Stomach smooth muscle (tissue), 2 donors: Measurements from ENCODE around the gene ARHGAP40.
"Not testable (repeated sequence)": the region's sequence is repeated elsewhere in the genome, so short reads cannot be mapped to it uniquely, and the experiment has no call there.

ENCODE experiments used
- H3K27ac ChIP-seq: one replicate; pipeline ENCODE4 v1.7.0; 2013; ENCODE audit warnings: mild to moderate bottlenecking, low read length, inconsistent platforms
- H3K27me3 ChIP-seq, 2 donors: one replicate each; pipeline ENCODE4 v1.7.0; 2013; ENCODE audit warnings: low read length in 2 of 2; ENCODE audit not compliant: insufficient read depth in 2 of 2, control insufficient read depth in 1 of 2
- H3K36me3 ChIP-seq, 2 donors: one replicate each; pipeline ENCODE4 v1.7.0; 2013; ENCODE audit warnings: low read length in 2 of 2; ENCODE audit not compliant: control insufficient read depth in 2 of 2, insufficient read depth in 2 of 2
- H3K4me1 ChIP-seq: one replicate; pipeline ENCODE4 v1.7.0; 2013; ENCODE audit warnings: low read length; ENCODE audit not compliant: control insufficient read depth, insufficient read depth
- H3K4me3 ChIP-seq, 2 donors: one replicate each; pipeline ENCODE4 v1.7.0; 2013; ENCODE audit warnings: low read length in 2 of 2
- H3K9ac ChIP-seq, 2 donors: one replicate each; pipeline ENCODE4 v1.7.0; 2013; ENCODE audit warnings: low read length in 2 of 2, mild to moderate bottlenecking in 1 of 2
- H3K9me3 ChIP-seq, 2 donors: one replicate each; pipeline ENCODE4 v1.7.0; 2013; ENCODE audit warnings: low read length in 2 of 2; ENCODE audit not compliant: control insufficient read depth in 2 of 2
- donor health status: healthy.
- donor health status: Pancreatic carcinoma.

Gene ARHGAP40

GRCh38 chr20:38588303-38588702, 13.3 kb upstream of the ARHGAP40 start:
- Histone ChIP-seq H3K27me3 (peaks cover 14 to 30% of the 10 kb centered on the region in 2 donors), H3K9me3 (no peaks in the 10 kb centered on the region), H3K27ac (no peak overlapping the region), H3K4me1 (no peaks in the 10 kb centered on the region), H3K9ac (no peak overlapping the region), H3K36me3 (no peaks in the 10 kb centered on the region), H3K4me3 (no peak overlapping the region)

DNA sequence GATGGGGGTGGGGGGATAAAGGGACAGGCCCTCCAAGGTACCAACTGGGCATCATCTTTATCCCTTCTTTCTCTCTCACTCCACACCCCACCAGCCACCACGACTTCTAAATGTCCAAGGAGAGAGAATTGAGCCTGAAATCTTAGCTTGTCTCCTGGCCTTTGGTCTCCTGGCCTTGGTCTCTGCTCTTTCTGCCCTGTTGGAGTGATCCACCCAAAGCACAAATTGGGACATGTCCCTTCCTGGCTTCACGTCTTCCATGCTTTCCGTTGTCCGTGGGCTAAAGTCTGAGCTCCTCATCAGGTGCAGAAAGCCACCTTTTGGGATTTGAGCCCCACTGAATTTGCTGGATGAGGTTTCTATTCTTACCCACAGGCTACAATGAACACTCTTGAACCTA, 12.3 kb upstream of the ARHGAP40 start:
- H3K27me3 ChIP-seq: peaks cover 14 to 25% of the 10 kb centered on the region in 2 donors
- H3K4me1 ChIP-seq: no peaks in the 10 kb centered on the region
- H3K36me3 ChIP-seq: no peaks in the 10 kb centered on the region
- H3K4me3 ChIP-seq: no peak overlapping the region
- H3K27ac ChIP-seq: no peak overlapping the region
- no peak overlapping the region for H3K9ac ChIP-seq
- H3K9me3 ChIP-seq: no peaks in the 10 kb centered on the region

DNA sequence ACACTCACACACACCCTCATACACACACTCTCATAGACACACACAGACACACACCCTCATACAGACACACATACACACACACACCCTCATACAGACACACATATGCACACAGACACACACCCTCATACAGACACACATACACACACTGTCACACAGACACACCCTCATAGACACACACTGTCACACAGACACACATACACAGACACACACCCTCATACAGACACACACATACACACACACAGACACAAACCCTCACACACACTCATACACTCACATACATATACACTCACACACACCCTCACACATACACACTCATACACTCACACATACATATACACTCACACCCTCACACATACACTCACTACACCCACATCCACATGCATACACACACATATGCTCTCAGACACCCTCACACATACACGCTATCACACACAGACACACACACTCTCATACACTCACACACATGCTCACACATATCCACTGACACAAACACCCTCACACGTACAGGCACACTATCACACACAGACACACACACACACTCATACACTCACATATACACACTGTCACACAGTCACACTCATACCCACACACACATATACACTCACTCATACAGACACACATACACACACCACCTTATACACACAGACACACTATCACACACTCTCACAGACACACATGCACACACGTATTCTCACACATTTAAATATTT, 11.5 kb upstream of the ARHGAP40 start:
- Histone ChIP-seq H3K9me3 (no peaks in the 10 kb centered on the region), H3K4me1 (no peaks in the 10 kb centered on the region), H3K4me3 (no peak overlapping the region), H3K9ac (no peak overlapping the region), H3K36me3 (no peaks in the 10 kb centered on the region), H3K27me3 (peaks cover 14 to 25% of the 10 kb centered on the region in 2 donors), H3K27ac (no peak overlapping the region)

DNA sequence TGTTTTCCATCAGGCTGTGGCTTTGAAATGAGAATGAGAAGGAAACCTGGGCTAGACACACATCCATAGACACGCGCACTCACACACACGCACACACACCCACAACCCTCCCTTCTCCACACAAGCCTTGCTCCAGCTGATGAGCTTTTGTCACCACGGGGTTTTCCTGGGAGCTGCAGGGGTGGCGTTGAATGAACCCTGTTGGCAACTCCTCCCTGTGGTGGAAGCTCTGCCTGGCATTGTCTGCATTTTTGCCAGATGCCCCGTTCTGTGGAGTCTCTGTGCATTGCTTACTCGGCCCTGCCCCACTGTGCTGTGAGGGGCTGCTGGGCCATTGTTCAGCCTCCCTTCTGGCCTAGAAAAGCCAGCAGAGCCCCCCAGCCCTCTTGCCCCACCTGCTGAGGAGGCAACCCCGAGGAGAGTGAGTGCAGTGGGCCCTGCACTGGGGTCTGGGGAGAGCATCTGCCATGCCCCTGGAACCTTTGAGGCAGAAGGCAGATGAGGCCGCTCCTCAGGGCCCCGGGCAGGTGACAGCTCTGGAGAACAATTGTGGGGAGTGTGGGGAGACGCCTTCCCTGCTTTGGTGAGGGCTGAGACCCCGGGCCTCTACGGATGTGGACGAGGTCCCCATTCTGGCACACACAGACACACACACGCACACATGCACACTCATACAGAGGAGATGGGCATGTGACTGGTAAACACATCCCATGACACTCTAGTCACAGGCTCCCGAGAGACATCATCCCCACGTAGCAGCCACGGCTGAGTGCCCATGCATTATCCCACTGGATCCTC, 10.7 kb upstream of the ARHGAP40 start:
- Histone ChIP-seq H3K9me3 (no peaks in the 10 kb centered on the region), H3K27me3 (peaks cover 10 to 19% of the 10 kb centered on the region in 2 donors), H3K4me1 (no peaks in the 10 kb centered on the region), H3K9ac (no peak overlapping the region), H3K36me3 (no peaks in the 10 kb centered on the region), H3K27ac (no peak overlapping the region), H3K4me3 (no peak overlapping the region)

DNA sequence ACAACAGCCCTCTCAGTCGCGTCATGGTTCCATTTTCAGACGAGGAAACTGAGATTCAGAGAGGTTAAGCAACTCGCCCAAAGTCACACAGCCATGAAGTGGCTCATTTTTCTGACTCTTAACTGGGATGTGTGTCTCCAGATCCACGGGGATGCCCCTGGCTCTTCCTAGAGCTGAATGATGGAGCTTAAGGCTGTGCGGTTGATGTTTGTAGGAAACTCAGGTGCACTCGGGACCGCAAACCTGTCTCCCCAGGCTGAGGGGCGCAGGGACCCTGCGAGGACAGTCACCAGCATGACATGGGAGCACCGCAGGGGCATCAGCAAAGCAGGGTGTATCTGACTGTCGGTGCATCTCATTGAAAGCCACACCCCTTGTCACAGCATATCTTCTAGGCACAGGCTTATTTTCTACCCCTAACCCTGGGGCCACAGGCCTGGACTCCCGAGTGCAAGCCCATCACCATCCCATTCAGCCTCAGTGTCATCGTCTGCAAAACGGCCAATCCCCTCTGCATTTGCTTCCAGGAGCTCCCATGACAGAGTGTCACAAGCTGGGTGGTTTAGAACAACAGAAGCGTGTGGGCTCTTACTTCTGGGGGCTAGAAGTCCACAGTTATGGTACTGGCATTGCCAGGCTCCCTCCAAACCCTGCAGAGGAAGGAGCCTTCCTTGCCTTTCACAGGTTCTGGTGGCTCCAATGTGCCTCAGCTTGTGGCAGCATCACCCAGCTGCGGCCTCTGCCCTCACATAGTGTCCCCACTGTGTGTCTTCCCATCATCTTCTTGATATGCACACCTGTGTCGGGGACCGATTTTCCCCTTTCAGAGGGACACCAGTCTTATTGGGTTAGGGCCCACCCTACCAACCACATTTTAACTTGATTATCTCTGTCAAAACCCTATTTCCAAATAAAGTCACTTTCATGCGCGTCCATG, 9.9 kb upstream of the ARHGAP40 start:
- Histone ChIP-seq H3K4me1 (no peaks in the 10 kb centered on the region), H3K27ac (no peak overlapping the region), H3K27me3 (peaks cover 10 to 19% of the 10 kb centered on the region in 2 donors), H3K9me3 (no peaks in the 10 kb centered on the region), H3K36me3 (no peaks in the 10 kb centered on the region), H3K4me3 (no peak overlapping the region), H3K9ac (no peak overlapping the region)

GRCh38 chr20:38592411-38592790, 9.2 kb upstream of the ARHGAP40 start:
- H3K27ac ChIP-seq, H3K9ac ChIP-seq, H3K9me3 ChIP-seq, H3K36me3 ChIP-seq, H3K4me3 ChIP-seq, H3K4me1 ChIP-seq: not testable (repeated sequence)
- H3K27me3 ChIP-seq: peaks cover 10 to 19% of the 10 kb centered on the region in 2 donors

GRCh38 chr20:38594281-38594680, 7.3 kb upstream of the ARHGAP40 start:
- not testable (repeated sequence) for H3K4me3 ChIP-seq, H3K36me3 ChIP-seq, H3K4me1 ChIP-seq, H3K9ac ChIP-seq, H3K27ac ChIP-seq, H3K9me3 ChIP-seq
- H3K27me3 ChIP-seq: peaks cover 10 to 20% of the 10 kb centered on the region in 2 donors

- H3K27me3 ChIP-seq, H3K4me1 ChIP-seq, H3K36me3 ChIP-seq, H3K9ac ChIP-seq, H3K9me3 ChIP-seq, H3K27ac ChIP-seq, H3K4me3 ChIP-seq: not testable (repeated sequence)
Measured at GRCh38 chr20:38595886-38596285, 5.7 kb upstream of the ARHGAP40 start.

GRCh38 chr20:38599410-38599882, 2.2 kb upstream of the ARHGAP40 start:
- H3K9ac ChIP-seq: no peak overlapping the region
- H3K4me3 ChIP-seq: no peak overlapping the region
- H3K9me3 ChIP-seq: peaks cover 2 to 3% of the 10 kb centered on the region in 2 donors
- peaks cover 23 to 29% of the 10 kb centered on the region in 2 donors for H3K27me3 ChIP-seq
- H3K36me3 ChIP-seq: no peaks in the 10 kb centered on the region
- peaks cover 3% of the 10 kb centered on the region for H3K4me1 ChIP-seq
- no peak overlapping the region for H3K27ac ChIP-seq

DNA sequence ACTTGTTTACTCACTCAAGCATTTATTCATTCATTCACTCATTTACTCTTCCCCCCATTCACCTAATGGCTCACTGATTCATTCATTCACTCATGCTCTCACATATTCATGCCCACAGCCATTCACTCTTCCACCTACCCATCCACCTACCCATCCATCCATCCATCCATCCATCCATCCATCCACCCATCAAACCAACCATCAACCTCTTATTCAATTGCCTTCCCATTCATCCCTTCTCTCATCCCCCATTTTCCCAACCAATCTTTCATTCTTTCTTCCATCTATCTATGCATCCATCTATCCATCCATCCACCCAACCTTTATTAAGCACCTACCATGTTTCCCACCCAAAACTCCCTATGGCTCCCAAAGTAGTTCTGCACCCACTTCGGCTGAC, 1.6 kb upstream of the ARHGAP40 start:
- H3K9me3 ChIP-seq: peaks cover 2 to 3% of the 10 kb centered on the region in 2 donors
- no peak overlapping the region for H3K27ac ChIP-seq
- peaks cover 26 to 29% of the 10 kb centered on the region in 2 donors for H3K27me3 ChIP-seq
- H3K9ac ChIP-seq: no peak overlapping the region
- H3K4me3 ChIP-seq: no peak overlapping the region
- H3K36me3 ChIP-seq: no peaks in the 10 kb centered on the region
- H3K4me1 ChIP-seq: peaks cover 3% of the 10 kb centered on the region
